DOHH2 (cell line): ENCODE data around the gene RBM15B.

Experiments used
- H3F3A ChIP-seq: fragments of 200-600 bp; sonication (generic), shearing (Covaris generic); 2 replicates; pipeline ENCODE4 v1.6.0; 2016; ENCODE audit warnings: antibody characterized with exemption, mild to moderate bottlenecking; ENCODE audit not compliant: control insufficient read depth, insufficient read depth
- H3K27ac ChIP-seq: fragments of 200-600 bp; sonication (generic); 2 replicates; pipeline ENCODE4 v1.5.1; 2014; ENCODE audit warnings: low read depth, mild to moderate bottlenecking, low read length, moderate library complexity
- H3K27me3 ChIP-seq: fragments of 200-600 bp; sonication (generic); 2 replicates; pipeline ENCODE4 v1.6.1; 2014; ENCODE audit warnings: mild to moderate bottlenecking, low read length, mixed read lengths; ENCODE audit not compliant: control insufficient read depth
- H3K36me3 ChIP-seq: fragments of 200-600 bp; sonication (generic); 2 replicates; pipeline ENCODE4 v1.6.1; 2014; ENCODE audit warnings: mild to moderate bottlenecking, low read length, moderate library complexity, mixed read lengths; ENCODE audit not compliant: control insufficient read depth
- H3K4me1 ChIP-seq: fragments of 200-600 bp; sonication (generic); 2 replicates; pipeline ENCODE4 v1.6.1; 2014; ENCODE audit warnings: mild to moderate bottlenecking, low read length, mixed read lengths; ENCODE audit not compliant: control insufficient read depth
- H3K4me2 ChIP-seq: fragments of 200-600 bp; sonication (generic); 2 replicates; pipeline ENCODE4 v1.6.0; 2014; ENCODE audit warnings: mild to moderate bottlenecking, low read length, moderate library complexity
- H3K4me3 ChIP-seq: fragments of 200-600 bp; sonication (generic); 2 replicates; pipeline ENCODE4 v1.5.1; 2014; ENCODE audit warnings: mild to moderate bottlenecking, low read length, mixed read lengths
- H3K79me2 ChIP-seq: fragments of 200-600 bp; sonication (generic); 2 replicates; pipeline ENCODE4 v1.6.1; 2014; ENCODE audit warnings: mild to moderate bottlenecking, low read length, mixed read lengths; ENCODE audit not compliant: control insufficient read depth
- H3K9me2 ChIP-seq: fragments of 200-600 bp; sonication (generic); replicated peaks from 2 replicates; pipeline ENCODE4 v1.6.1; 2014; ENCODE audit warnings: mild to moderate bottlenecking, low read length, mixed read lengths; ENCODE audit not compliant: control insufficient read depth
- H3K9me3 ChIP-seq: fragments of 200-600 bp; sonication (generic); 2 replicates; pipeline ENCODE4 v1.6.1; 2014; ENCODE audit warnings: antibody characterized with exemption, low read length, mixed read lengths; ENCODE audit not compliant: control insufficient read depth, insufficient read depth
- H4K20me1 ChIP-seq: fragments of 200-600 bp; sonication (generic); 2 replicates; pipeline ENCODE4 v1.6.0; 2014; ENCODE audit warnings: low read depth, mild to moderate bottlenecking, antibody characterized with exemption, low read length, moderate library complexity; ENCODE audit not compliant: control insufficient read depth, insufficient read depth
- CTCF ChIP-seq: fragments of 200-600 bp; sonication (generic); IDR thresholded peaks from one replicate; pipeline ENCODE4 v1.5.1; 2014; ENCODE audit warnings: antibody characterized with exemption, mild to moderate bottlenecking, low read depth, low read length; ENCODE audit not compliant: poor library complexity, severe bottlenecking
- EZH2phosphoT487 ChIP-seq: fragments of 200-600 bp; sonication (generic); IDR thresholded peaks from 2 replicates; pipeline ENCODE4 v1.6.1; 2017; ENCODE audit warnings: borderline replicate concordance, mild to moderate bottlenecking, antibody characterized with exemption, low read length, moderate library complexity, mixed read lengths

Gene RBM15B

GRCh38 chr3:51393564-51393963, 2.5 kb downstream of the RBM15B start:
- H3K4me2 ChIP-seq = peak overlapping the region; percentile 80
- no peaks in the 10 kb centered on the region for H3K9me2 ChIP-seq
- H3F3A ChIP-seq = peaks cover 36% of the 10 kb centered on the region
- H3K27ac ChIP-seq = no peak overlapping the region
- peaks cover 49% of the 10 kb centered on the region for H3K4me1 ChIP-seq
- no peaks in the 10 kb centered on the region for H3K27me3 ChIP-seq
- peaks cover 81% of the 10 kb centered on the region for H3K79me2 ChIP-seq
- H4K20me1 ChIP-seq = peaks cover 16% of the 10 kb centered on the region
- H3K36me3 ChIP-seq = peaks cover 87% of the 10 kb centered on the region
- no peak overlapping the region for H3K4me3 ChIP-seq
- no peaks in the 10 kb centered on the region for H3K9me3 ChIP-seq
- TF ChIP-seq CTCF (no peak), EZH2phosphoT487 (no peak)

DNA sequence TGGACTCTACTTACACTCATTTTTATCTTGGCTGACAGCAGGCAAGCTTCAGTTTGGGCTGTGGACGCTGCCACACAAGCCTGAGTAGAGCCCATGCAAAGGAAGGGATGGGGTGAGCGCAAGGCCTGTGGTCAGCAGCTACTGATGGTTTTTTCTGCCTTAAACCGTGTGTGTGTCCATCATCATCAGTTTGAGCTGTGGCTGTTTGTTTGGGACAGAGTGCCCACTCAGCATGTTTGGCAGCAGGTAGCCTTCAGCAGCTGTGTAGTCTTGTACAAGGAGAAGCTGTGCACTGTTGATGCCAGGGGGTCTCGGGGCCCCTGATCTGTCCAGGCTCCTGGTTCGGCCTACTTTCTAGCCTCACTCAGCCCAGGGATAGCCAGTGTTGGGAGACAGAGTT, 3.5 kb downstream of the RBM15B start:
- Histone ChIP-seq H3K4me3 (peak overlapping the region; percentile 2; the same call in 1 of the 2 replicates), H3K9me2 (no peaks in the 10 kb centered on the region), H3F3A (peaks cover 36% of the 10 kb centered on the region), H3K79me2 (peaks cover 76% of the 10 kb centered on the region), H3K27ac (no peak overlapping the region), H4K20me1 (peaks cover 16% of the 10 kb centered on the region), H3K4me2 (peak overlapping the region; percentile 80), H3K27me3 (no peaks in the 10 kb centered on the region), H3K9me3 (no peaks in the 10 kb centered on the region), H3K4me1 (peaks cover 40% of the 10 kb centered on the region), H3K36me3 (peaks cover 87% of the 10 kb centered on the region)
- no peak for TF ChIP-seq CTCF
- TF ChIP-seq EZH2phosphoT487 = no peak

DNA sequence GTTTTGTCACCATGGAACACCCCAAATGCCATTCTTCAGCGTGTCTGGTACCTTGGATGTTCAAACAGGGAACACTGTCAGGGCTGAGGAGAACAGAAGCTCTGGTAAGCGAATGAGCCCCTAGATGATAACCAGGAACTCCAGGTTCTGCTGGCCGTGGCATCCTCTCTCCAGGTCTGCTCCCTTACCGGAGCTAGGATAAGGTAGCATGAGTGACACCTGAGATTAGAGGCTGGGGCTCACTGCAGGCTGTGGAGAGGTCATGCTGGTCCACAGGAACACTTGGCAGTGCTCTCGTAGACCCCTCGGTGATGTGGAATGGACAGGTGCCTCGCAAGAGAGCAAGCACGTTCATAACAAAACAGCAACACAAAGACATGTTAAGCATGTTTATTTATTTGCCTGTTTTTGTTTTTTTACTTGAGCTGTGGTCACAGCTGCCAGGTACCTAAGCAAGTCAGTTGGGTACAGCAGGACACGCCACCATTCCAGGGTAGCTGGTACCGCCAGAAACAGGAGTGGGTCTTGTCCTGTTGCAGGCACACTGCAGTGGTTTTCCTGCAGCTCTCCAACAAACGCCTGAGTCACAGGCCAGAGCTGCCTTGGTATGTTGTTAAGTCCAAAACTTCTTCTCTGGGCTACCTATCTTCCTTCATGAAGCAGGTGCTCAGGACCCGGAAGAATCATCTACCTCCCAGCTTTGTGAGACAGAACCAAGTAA, 4.6 kb downstream of the RBM15B start:
- no peak for TF ChIP-seq CTCF
- TF ChIP-seq EZH2phosphoT487 = no peak
- H3K36me3 ChIP-seq = peaks cover 87% of the 10 kb centered on the region
- peaks cover 16% of the 10 kb centered on the region for H4K20me1 ChIP-seq
- H3K27me3 ChIP-seq = no peaks in the 10 kb centered on the region
- H3K4me1 ChIP-seq = peaks cover 29% of the 10 kb centered on the region
- peaks cover 64% of the 10 kb centered on the region for H3K79me2 ChIP-seq
- H3K9me3 ChIP-seq = no peaks in the 10 kb centered on the region
- peaks cover 25% of the 10 kb centered on the region for H3F3A ChIP-seq
- H3K27ac ChIP-seq = no peak overlapping the region
- no peak overlapping the region for H3K4me3 ChIP-seq
- 0 out of 2 replicates have a peak overlapping the region, but pooled peaks have one; percentile 2 for H3K4me2 ChIP-seq
- H3K9me2 ChIP-seq = no peaks in the 10 kb centered on the region
